GM12878 (cell line): Measurements from ENCODE around the gene PMS1. TPM values are rescaled to one million over a fixed set of nuclear protein-coding genes. Genes with fewer than 3 reads are reported as not detected.

Experiments used
- ATAC-seq: fragments of 200-7000 bp; cut with Tn5 transposase; 3 replicates; pipeline ENCODE4 v1.9.1; 2020; ENCODE audit warnings: mild to moderate bottlenecking, moderate library complexity
- BruUV-seq: library from RNA; stranded (reverse); fragments of 400-500 nt; replicated peaks from 2 replicates; lab custom pipeline; 2021; lab: Mats Ljungman, UMichigan
- CTCF ChIA-PET: fragments of 300-600 bp; sonication (Branson Sonifier 250); formaldehyde crosslinking; extraction: SDS; loops from one replicate; lab custom pipeline; 2021; ENCODE audit warnings: inconsistent platforms; lab: Yijun Ruan, JAX
- POLR2A ChIA-PET: fragments of 350-600 bp; formaldehyde crosslinking; extraction: SDS; loops from one replicate; lab custom pipeline; 2021; ENCODE audit warnings: inconsistent platforms; lab: Charles Lee
- RAD21 ChIA-PET: fragments of 300-600 bp; sonication (Branson Sonifier 250); formaldehyde crosslinking; loops from one replicate; lab custom pipeline; 2023; ENCODE audit warnings: antibody characterized with exemption; ENCODE audit not compliant: unreplicated experiment; lab: Charles Lee
- SMC1A ChIA-PET: fragments of 300-600 bp; sonication (Branson Sonifier 250); formaldehyde crosslinking; loops from one replicate; lab custom pipeline; 2023; ENCODE audit not compliant: unreplicated experiment, uncharacterized antibody; lab: Charles Lee
- DNase-seq: peaks from one replicate; pipeline ENCODE4 v3.0.0-alpha.2; 2011; ENCODE audit warnings: low read depth, low spot score
- FAIRE-seq: peaks from 3 replicates; lab custom pipeline; 2011; peaks lifted over from hg19 to GRCh38; lab: Jason Lieb, UNC
- H2AFZ ChIP-seq: 2 replicates; pipeline ENCODE4 v1.6.0; 2011; ENCODE audit warnings: low read depth, low read length, control low read depth; ENCODE audit not compliant: control insufficient read depth
- H3K27ac ChIP-seq: 2 replicates; pipeline ENCODE4 v1.5.1; 2011; ENCODE audit warnings: control low read depth; ENCODE audit not compliant: control insufficient read depth, insufficient read depth
- H3K27me3 ChIP-seq, 2 experiments: replicated peaks in 1 of 2; 2 replicates each; pipeline versions ENCODE4 v1.6.0 to v1.6.1; 2011; ENCODE audit warnings: low read length in 1 of 2; ENCODE audit not compliant: control insufficient read depth in 2 of 2, insufficient read depth in 2 of 2
- H3K36me3 ChIP-seq, 2 experiments: 2 replicates each; pipeline ENCODE4 v1.5.1; 2011; ENCODE audit warnings: low read length in 1 of 2; ENCODE audit not compliant: control insufficient read depth in 2 of 2, insufficient read depth in 2 of 2
- H3K4me1 ChIP-seq: 2 replicates; pipeline ENCODE4 v1.6.1; 2011; ENCODE audit warnings: mild to moderate bottlenecking, low read length, moderate library complexity, mixed read lengths; ENCODE audit not compliant: control insufficient read depth, insufficient read depth
- H3K4me2 ChIP-seq: 2 replicates; pipeline ENCODE4 v1.6.0; 2011; ENCODE audit warnings: control low read depth; ENCODE audit not compliant: control insufficient read depth, insufficient read depth
- H3K4me3 ChIP-seq: fragments of 200-600 bp; sonication (generic); 2 replicates; pipeline ENCODE4 v1.5.1; 2016
- H3K79me2 ChIP-seq: 2 replicates; pipeline ENCODE4 v1.6.0; 2011; ENCODE audit warnings: low read length; ENCODE audit not compliant: control insufficient read depth, insufficient read depth
- H3K9ac ChIP-seq: 2 replicates; pipeline ENCODE4 v1.8.0; 2011; ENCODE audit warnings: low read length, control low read depth, mixed read lengths; ENCODE audit not compliant: control insufficient read depth, insufficient read depth
- H3K9me3 ChIP-seq: replicated peaks from 3 replicates; pipeline ENCODE4 v1.5.1; 2011; ENCODE audit warnings: mild to moderate bottlenecking, low read length; ENCODE audit not compliant: control insufficient read depth, insufficient read depth
- H4K20me1 ChIP-seq: 2 replicates; pipeline ENCODE4 v1.6.0; 2011; ENCODE audit not compliant: control insufficient read depth, insufficient read depth
- BMI1 ChIP-seq: fragments of 450-650 bp; IDR thresholded peaks from 2 replicates; pipeline ENCODE4 v1.6.1; 2016; ENCODE audit warnings: mild to moderate bottlenecking, moderate library complexity, borderline replicate concordance
- CHD1 ChIP-seq: IDR thresholded peaks from 2 replicates; pipeline ENCODE4 v1.6.1; 2012; ENCODE audit warnings: low read depth, low read length, improper control_type of control experiment
- FOXM1 ChIP-seq: IDR thresholded peaks from 2 replicates; pipeline ENCODE4 v1.6.1; 2012; ENCODE audit warnings: low read depth, mild to moderate bottlenecking, inconsistent platforms, low read length, moderate library complexity
- KAT2A ChIP-seq: conservative IDR thresholded peaks from 2 replicates; pipeline ENCODE4 v1.6.1; 2011; ENCODE audit warnings: low read depth, low read length; ENCODE audit not compliant: control insufficient read depth
- NR2C1 ChIP-seq: fragments of 450-650 bp; IDR thresholded peaks from 2 replicates; pipeline ENCODE4 v1.6.1; 2017; ENCODE audit warnings: antibody characterized with exemption, mild to moderate bottlenecking, moderate library complexity
- PAX5 ChIP-seq: IDR thresholded peaks from 2 replicates; pipeline ENCODE4 v1.6.1; 2011; ENCODE audit warnings: low read depth, low read length, borderline replicate concordance
- PAX8 ChIP-seq: fragments of 450-650 bp; IDR thresholded peaks from 2 replicates; pipeline ENCODE4 v1.6.1; 2017; ENCODE audit warnings: mild to moderate bottlenecking, moderate library complexity
- SMAD1 ChIP-seq: fragments of 450-650 bp; IDR thresholded peaks from 2 replicates; pipeline ENCODE4 v1.6.1; 2018; ENCODE audit warnings: mild to moderate bottlenecking, low read depth; ENCODE audit not compliant: partially characterized antibody
- SREBF1 ChIP-seq: IDR thresholded peaks from 2 replicates; pipeline ENCODE4 v1.6.1; 2012; ENCODE audit warnings: mild to moderate bottlenecking, low read length
- SUPT20H ChIP-seq: IDR thresholded peaks from 2 replicates; pipeline ENCODE4 v1.6.1; 2011; ENCODE audit warnings: low read depth, mild to moderate bottlenecking, low read length, moderate library complexity, borderline replicate concordance; ENCODE audit not compliant: control insufficient read depth
- TAF1 ChIP-seq: IDR thresholded peaks from 2 replicates; pipeline ENCODE4 v1.6.1; 2011; ENCODE audit warnings: mild to moderate bottlenecking, low read depth, low read length, borderline replicate concordance
- TBL1XR1 ChIP-seq: IDR thresholded peaks from 2 replicates; pipeline ENCODE4 v1.6.1; 2012; ENCODE audit warnings: low read depth, low read length, improper control_type of control experiment
- WGBS: methylation state at CpG from one replicate; pipeline ENCODE4 v1.1.6; 2016; ENCODE audit warnings: low lambda C conversion rate; ENCODE audit not compliant: insufficient replicate concordance, insufficient coverage; ENCODE audit errors: missing lambda C conversion rate; 5-methylcytosine and 5-hydroxymethylcytosine counted together
- in situ Hi-C: fragments of 300-500 bp; cut with MboI; formaldehyde crosslinking; loops from 9 replicates; pipeline ENCODE4 v1.14.3; 2018; ENCODE audit warnings: mixed read lengths
- intact Hi-C: fragments of 100-400 bp; cut with micrococcal nuclease; formaldehyde crosslinking; loops from one replicate; pipeline ENCODE4 v1.14.2; 2022; ENCODE audit not compliant: unreplicated experiment
- polyA plus RNA-seq, 11 experiments: library from polyadenylated mRNA; depleted of rRNA in 4 of 11; unstranded in 6 of 11; stranded (reverse) in 5 of 11; fragments of >200 nt; fragmentation: Nextera tagmentation in 4 of 11; fragmentation: Illumina TruSeq in 1 of 11; extraction: Ambion mirVana in 4 of 11; extraction: Trizol in 1 of 11; gene quantifications; 1 replicate in 1 of 11; 2 replicates in 10 of 11; pipeline versions ENCODE4 v1.2.1 to v1.2.3, GENCODE V29; 2011 to 2016; ENCODE audit warnings: inconsistent platforms in 2 of 11, missing spikeins in 2 of 11, low read depth in 1 of 11
- total RNA-seq, 4 experiments: library from RNA; depleted of rRNA in 3 of 4; stranded (reverse); fragments of >200 nt in 3 of 4; fragmentation: Illumina TruSeq in 1 of 4; extraction: Trizol in 1 of 4; gene quantifications; 2 replicates each; pipeline versions ENCODE4 v1.2.1 to v1.2.3, GENCODE V29; 2013 to 2021
- TF ChIP-seq, protein P1 (sequence below): fragments of 450-650 bp; conservative IDR thresholded peaks from 2 replicates; pipeline ENCODE4 v1.6.1; 2017; ENCODE audit warnings: mild to moderate bottlenecking, moderate library complexity
- TF ChIP-seq, protein P2 (sequence below): fragments of 450-650 bp; IDR thresholded peaks from 2 replicates; pipeline ENCODE4 v1.6.1; 2017; ENCODE audit warnings: mild to moderate bottlenecking, moderate library complexity

Gene PMS1
- total and polyA plus RNA-seq, 10 of the 15 experiments (the other 5 are each of a cell fraction or from before 2014, with no cell fraction given), result 18.7 to 50.6 (median 29.5) TPM

DNA sequence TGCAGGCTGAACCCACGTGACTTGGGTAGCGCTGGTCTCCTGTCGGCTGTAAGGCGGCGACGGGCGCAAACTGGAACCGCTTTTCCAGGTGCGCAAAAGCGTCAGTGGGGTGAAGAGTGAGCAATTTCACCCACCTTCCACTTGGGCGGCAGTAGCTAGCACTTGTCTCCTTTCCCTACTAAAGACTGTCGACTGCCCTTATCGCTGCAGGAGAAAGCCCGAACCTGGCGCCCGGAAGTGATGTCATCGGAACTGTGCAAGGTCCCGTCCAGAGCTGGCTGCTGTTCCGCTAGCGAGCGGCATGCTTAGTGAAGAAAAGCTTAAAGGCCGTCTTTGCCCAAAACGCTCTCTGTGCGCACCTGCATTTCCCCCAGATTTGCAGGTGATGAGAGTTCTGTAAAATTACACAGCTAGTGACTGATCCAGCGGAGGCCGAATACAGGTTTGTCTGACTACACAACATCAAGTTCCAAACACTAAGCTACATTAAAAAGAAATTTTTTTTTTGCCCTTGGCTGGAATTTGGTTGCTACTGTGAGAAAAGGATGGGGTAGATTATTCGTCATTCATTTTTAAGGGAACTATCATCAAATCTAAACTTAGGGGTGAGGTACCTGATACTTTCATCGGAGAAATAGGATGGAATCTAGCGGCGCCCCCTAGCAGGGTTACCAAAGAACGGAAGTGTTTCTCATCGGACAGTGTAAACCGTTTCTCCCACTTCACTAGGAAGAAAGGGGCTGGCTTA is 21.5 kb upstream of the PMS1 start, which contains the start of gene OSGEPL1:
Gene OSGEPL1, minus strand, starts transcription at position 242 of the 748 bp plus-strand sequence. CDS start 1,152 bp downstream, outside the sequence.
- intact Hi-C loops, result loop anchor here (1.0 to 10.0 kb wide), 3 partner anchors 22 to 318 kb away; partner anchors contain the start of genes ASNSD1, ORMDL1, PMS1 and WDR75
- H4K20me1 ChIP-seq, result no peaks in the 10 kb centered on the region
- FAIRE-seq, result peak; percentile 94
- peaks cover 10% of the 10 kb centered on the region for H3K79me2 ChIP-seq
- H3K27me3 ChIP-seq, result no peaks in the 10 kb centered on the region
- TSS peak; percentile 88 for BruUV-seq
- DNase-seq, result peak; percentile 87
- peak; percentile 97 for ATAC-seq
- ChIA-PET POLR2A (interaction anchor here (0.6 to 4.0 kb wide), 14 partner anchors 9 to 476 kb away, joined by 3 to 23 read pairs (median 4); partner anchors contain the start of genes ORMDL1 and PMS1), CTCF (interaction anchor here (0.6 to 6.5 kb wide), 30 partner anchors 9 to 1385 kb away, joined by 3 to 84 read pairs (median 4); partner anchors contain the start of genes ANKAR, ASNSD1, NEMP2 and ORMDL1), SMC1A (interaction anchor here (0.6 to 1.8 kb wide), 19 partner anchors 9 to 1112 kb away, joined by 3 to 9 read pairs (median 4); partner anchors contain the start of gene ASNSD1), RAD21 (interaction anchor here (0.6 to 2.0 kb wide), 13 partner anchors 12 to 515 kb away, joined by 3 to 10 read pairs (median 4); partner anchors contain the start of genes ANKAR, ASNSD1, ORMDL1 and PMS1)
- peak within 1 kb of the TSS; percentile 97 for H3K4me3 ChIP-seq
- peaks cover 5% of the 10 kb centered on the region; the same call in 1 of the 2 replicates for H3K4me1 ChIP-seq
- H3K9me3 ChIP-seq, result no peaks in the 10 kb centered on the region
- under 1% methylated on average over 33 of the region's 33 CpGs for WGBS
- peak within 1 kb of the TSS; percentile 95 for H3K4me2 ChIP-seq
- H2AFZ ChIP-seq, result peak within 1 kb of the TSS; percentile 99
- peak within 1 kb of the TSS; percentile 91 for H3K27ac ChIP-seq
- in situ Hi-C loops, result no loop called here
- H3K36me3 ChIP-seq, result peaks cover 0 to 4% of the 10 kb centered on the region in 2 experiments; a peak in 2 of 4 replicates
- peak within 1 kb of the TSS; percentile 95 for H3K9ac ChIP-seq
- TF ChIP-seq PAX8 (no peak), KAT2A (no peak), TAF1 (peak; percentile 70), SREBF1 (no peak), SUPT20H (no peak), PAX5 (no peak), CHD1 (no peak), NR2C1 (no peak; the same call in 1 of the 2 replicates), FOXM1 (peak; percentile 71), SMAD1 (no peak), BMI1 (no peak; the same call in 1 of the 2 replicates), TBL1XR1 (0 out of 2 replicates have a peak, but pooled peaks have one; percentile 39)
- TF ChIP-seq, protein P1, sequence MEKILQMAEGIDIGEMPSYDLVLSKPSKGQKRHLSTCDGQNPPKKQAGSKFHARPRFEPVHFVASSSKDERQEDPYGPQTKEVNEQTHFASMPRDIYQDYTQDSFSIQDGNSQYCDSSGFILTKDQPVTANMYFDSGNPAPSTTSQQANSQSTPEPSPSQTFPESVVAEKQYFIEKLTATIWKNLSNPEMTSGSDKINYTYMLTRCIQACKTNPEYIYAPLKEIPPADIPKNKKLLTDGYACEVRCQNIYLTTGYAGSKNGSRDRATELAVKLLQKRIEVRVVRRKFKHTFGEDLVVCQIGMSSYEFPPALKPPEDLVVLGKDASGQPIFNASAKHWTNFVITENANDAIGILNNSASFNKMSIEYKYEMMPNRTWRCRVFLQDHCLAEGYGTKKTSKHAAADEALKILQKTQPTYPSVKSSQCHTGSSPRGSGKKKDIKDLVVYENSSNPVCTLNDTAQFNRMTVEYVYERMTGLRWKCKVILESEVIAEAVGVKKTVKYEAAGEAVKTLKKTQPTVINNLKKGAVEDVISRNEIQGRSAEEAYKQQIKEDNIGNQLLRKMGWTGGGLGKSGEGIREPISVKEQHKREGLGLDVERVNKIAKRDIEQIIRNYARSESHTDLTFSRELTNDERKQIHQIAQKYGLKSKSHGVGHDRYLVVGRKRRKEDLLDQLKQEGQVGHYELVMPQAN, result peak; percentile 92
- TF ChIP-seq, protein P2, sequence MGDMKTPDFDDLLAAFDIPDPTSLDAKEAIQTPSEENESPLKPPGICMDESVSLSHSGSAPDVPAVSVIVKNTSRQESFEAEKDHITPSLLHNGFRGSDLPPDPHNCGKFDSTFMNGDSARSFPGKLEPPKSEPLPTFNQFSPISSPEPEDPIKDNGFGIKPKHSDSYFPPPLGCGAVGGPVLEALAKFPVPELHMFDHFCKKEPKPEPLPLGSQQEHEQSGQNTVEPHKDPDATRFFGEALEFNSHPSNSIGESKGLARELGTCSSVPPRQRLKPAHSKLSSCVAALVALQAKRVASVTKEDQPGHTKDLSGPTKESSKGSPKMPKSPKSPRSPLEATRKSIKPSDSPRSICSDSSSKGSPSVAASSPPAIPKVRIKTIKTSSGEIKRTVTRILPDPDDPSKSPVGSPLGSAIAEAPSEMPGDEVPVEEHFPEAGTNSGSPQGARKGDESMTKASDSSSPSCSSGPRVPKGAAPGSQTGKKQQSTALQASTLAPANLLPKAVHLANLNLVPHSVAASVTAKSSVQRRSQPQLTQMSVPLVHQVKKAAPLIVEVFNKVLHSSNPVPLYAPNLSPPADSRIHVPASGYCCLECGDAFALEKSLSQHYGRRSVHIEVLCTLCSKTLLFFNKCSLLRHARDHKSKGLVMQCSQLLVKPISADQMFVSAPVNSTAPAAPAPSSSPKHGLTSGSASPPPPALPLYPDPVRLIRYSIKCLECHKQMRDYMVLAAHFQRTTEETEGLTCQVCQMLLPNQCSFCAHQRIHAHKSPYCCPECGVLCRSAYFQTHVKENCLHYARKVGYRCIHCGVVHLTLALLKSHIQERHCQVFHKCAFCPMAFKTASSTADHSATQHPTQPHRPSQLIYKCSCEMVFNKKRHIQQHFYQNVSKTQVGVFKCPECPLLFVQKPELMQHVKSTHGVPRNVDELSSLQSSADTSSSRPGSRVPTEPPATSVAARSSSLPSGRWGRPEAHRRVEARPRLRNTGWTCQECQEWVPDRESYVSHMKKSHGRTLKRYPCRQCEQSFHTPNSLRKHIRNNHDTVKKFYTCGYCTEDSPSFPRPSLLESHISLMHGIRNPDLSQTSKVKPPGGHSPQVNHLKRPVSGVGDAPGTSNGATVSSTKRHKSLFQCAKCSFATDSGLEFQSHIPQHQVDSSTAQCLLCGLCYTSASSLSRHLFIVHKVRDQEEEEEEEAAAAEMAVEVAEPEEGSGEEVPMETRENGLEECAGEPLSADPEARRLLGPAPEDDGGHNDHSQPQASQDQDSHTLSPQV, result no peak
